Cerebellar nuclear complex (tissue), 1 donor: ENCODE results near the gene MED20.

Experiments used
- DNase-seq, 2 experiments: peaks; one replicate each; lab custom pipeline; 2025; lab: John Stamatoyannopoulos, UW

Gene MED20

DNA sequence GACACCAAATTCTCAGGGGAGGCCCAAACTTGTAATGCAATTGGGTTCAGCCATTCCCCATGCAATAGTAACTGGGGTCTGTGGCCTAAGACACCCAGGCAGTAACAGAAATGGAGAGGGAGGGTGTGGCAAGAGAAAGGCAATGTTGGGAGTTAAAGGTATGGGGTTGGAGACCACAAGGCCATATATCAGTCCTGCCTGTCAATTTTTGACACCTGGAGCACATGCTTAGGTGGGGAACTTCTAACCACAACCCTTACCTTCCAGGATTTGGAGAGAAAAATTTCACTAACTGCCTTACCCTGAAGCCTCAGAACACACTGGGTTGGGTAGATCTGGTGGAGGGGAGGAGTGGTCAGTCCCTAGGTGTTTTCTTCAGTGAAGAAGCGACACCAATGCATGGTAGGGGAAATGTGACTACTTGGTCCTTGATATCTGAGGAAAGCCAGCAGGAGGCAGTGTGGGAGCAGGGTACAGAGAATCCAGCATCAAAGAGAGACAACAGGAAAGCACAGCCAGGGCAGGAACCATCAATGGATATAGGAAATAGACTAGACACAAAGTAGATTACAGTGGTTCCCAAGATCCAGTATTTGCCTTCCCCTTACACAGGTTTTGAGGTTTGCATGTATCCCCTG is 18.9 kb downstream of the MED20 start:
- DNase-seq = no peak

DNA sequence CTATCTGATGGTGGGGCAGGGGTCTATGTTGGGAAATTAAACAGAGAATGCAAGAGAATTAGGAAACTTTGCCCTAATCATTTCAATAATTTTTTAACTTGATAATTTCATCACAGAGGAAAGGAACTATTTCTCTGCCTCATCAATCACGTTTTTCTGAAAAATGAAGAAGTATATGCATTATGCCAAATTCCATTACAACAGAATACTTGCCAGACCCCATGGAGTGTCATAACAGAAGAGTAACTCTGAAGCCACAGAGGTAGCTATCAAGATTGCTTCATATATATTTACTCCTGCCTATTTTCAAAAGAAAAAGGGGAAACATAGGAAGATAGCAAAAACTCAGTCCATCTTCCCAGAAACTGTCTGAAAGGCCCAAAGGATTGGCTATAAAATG is 20.1 kb downstream of the MED20 start:
- no peak for DNase-seq

DNA sequence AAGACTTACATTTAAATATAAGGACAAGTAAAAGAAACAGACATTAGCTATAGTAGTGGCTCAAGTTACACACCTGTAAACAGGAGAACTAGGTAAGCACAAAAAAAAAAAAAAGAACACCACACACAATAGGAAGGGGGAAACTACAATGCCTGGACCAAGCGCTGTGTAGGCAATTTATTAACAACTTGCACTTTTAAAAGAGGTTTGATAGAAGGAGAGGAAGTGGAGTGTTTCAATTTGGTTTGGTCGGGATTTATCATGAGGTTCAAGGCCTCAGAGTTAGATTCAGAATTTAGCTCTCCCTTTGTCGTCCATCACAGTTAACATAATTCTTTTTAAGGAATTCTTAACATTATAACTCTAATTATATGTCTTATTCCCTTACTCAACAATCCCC is 24.7 kb downstream of the MED20 start:
- DNase-seq = no peak

GRCh38 chr6:41895300-41896233 is 25.4 kb downstream of the MED20 start, which contains the start of gene USP49:
TSS of gene USP49 (minus strand) at chr6:41895375. CDS start at chr6:41806983, 88,392 bp downstream.
- DNase-seq = peak in 1 of 2 experiments; percentile 35

- no peak for DNase-seq
Observed at GRCh38 chr6:41894366-41895299, 26.3 kb downstream of the MED20 start.

- no peak for DNase-seq
Observed at GRCh38 chr6:41892921-41893564, 27.9 kb downstream of the MED20 start.

DNA sequence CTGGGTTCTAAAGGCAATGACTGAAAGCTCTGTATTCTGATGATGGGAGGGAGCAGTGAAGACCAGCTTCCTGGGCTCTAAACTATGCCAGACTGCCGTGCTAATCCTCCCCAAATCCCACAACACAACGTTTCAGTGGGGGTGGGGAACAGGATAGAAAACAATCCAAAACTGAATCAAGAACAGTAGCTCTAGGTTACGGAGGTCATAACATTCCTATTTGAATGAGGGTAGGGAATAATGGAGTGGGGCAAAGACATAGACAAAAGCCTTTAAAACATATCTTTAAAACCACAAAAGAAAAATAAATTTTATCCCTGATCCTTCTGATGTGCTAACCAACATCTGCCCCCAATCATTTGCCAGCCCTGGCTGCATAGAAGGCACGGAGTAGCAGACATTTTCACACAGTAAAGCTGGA is 33.6 kb downstream of the MED20 start:
- DNase-seq = no peak

DNA sequence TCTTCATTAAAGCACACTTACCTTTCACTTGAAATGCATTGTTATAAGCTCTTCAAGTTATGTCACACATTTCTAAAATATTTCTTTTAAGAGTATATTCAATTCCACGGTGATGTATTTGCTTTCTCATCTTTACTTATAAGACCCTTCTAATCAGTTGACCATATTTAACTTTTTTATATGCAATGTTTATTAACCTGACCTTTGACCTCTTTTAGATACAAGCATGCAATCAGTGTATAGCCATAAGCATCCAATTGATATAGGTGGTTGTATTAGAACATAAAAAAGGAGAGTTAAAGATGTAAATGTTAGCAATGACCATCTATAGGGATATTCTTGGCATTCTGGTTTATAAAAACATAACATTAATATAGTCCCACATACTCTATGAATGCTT is 35.0 kb downstream of the MED20 start:
- DNase-seq = no peak

GRCh38 chr6:41884957-41885356 is 36.0 kb downstream of the MED20 start:
- DNase-seq = no peak

DNA sequence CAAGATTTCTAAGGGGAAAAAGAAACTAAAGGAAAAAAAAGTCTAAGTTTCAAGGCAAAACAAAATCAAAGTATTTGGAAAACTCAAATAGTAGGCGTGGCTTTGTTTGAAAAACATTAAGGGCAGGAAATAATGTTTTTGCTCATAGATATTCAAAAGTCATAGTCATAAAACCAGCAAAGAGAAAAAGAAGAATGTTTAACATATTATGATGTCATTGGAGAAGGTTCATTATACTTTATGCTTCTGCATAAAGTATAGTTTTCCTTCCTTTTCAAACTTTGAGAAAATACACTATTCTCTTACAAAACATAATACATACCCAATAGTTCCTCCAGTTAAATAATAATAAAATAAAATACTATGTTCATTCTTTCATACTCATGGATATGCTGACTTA is 39.4 kb downstream of the MED20 start:
- DNase-seq = no peak

GRCh38 chr6:41878961-41879405 is 42.0 kb downstream of the MED20 start:
- no peak for DNase-seq

- DNase-seq = no peak
Observed at GRCh38 chr6:41878246-41878645, 42.7 kb downstream of the MED20 start.

- no peak for DNase-seq
Observed at GRCh38 chr6:41877051-41877680, 43.8 kb downstream of the MED20 start.

DNA sequence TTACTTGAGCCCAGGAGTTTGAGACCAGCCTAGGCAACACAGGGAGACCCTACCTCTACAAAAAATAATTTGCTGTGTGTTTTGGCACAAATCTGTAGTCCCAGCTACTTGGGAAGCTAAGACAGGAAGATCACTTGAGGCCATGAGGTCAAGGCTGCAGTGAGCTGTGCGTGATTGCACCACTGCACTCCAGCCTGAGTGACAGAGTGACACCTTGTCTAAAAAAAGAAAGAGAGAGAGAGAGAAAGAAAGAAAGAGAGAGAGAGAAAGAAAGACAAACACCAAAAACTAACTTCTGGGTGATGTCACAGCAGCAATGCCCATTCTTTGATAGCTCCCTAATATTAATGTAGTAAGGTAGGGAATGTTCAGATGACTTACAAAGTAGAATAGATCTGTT is 46.2 kb downstream of the MED20 start:
- no peak for DNase-seq

DNA sequence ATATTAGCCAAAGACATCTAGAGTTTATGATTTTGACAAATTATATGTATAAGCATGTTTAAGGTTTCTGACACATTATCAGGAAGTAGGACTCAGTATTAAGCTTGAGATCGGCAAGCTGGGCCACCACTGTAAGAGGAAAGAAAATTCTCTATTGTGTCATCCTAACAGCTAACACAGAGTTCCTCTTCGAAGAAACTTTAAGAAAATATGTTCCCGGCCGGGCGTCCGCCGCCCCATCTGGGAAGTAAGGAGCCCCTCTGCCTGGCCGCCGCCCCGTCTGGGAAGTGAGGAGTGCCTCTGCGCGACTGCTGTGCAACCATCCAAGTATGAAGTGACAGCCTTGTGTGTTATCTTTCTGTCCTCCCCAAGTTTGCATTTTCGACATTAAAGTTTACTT is 48.8 kb downstream of the MED20 start:
- DNase-seq = no peak

DNA sequence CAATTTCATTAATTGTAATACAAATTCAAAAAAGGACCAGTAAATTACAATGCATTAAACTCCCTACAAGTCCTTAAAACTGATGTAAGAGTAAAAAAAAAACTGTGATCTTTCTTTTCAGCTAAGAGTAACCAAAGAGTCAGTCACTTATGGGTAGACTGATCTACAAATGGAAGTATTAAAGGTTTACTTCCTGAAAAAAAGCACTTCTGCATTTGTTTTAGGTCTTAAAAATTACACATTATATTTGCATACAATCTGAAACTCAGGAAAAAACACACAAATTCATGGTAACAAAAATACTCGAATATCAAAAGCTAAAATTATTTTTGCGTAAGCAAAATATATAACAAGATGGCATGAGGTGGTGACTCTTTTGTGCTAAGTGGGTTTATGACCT is 49.2 kb downstream of the MED20 start:
- no peak for DNase-seq

GRCh38 chr6:41859356-41859755 is 61.6 kb downstream of the MED20 start:
- DNase-seq = no peak

DNA sequence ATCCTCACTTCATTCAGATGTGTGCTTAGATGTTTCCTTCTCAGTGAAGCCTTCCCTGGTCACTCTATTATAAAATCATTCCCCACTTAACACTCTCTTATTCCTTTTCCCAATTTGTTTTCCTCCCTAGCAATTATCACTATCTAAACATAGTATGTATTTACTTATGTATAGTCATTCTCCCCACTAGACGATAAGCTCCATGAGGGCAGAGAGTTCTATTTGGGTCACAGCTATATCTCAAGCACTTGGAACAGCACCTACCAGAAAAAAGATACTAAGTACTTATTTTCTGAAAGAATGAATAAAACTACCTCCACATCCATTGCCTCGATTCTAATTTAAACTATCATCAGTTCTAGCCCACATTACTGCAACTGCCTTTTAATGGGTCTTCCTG is 62.2 kb downstream of the MED20 start:
- no peak for DNase-seq
